Psoas muscle (tissue), 8 donors: ENCODE measurements around the gene SRD5A2. TPM values are rescaled to one million over a fixed set of nuclear protein-coding genes. Genes with fewer than 3 reads are reported as not detected.
A peak's percentile ranks its signal among the peaks of the same experiment; 100 is the strongest.
"Not testable (repeated sequence)": the region's sequence is repeated elsewhere in the genome, so short reads cannot be mapped to it uniquely, and the experiment has no call there.

Source experiments
- ATAC-seq, 4 donors: fragments of 200-7000 bp; cut with Tn5 transposase; one replicate each; pipeline ENCODE4 v1.9.1; 2020; ENCODE audit warnings: moderate library complexity in 3 of 4, mild to moderate bottlenecking in 2 of 4
- DNase-seq, 2 donors: peaks; one replicate each; pipeline ENCODE4 v3.0.0-alpha.2; 2020
- H3K27ac ChIP-seq: fragments of 200-600 bp; one replicate; pipeline ENCODE4 v1.8.0; 2022
- H3K27me3 ChIP-seq, 3 donors: fragments of 200-600 bp in 1 of 3; one replicate each; pipeline versions ENCODE4 v1.6.1 to v1.8.0; 2013 to 2022; ENCODE audit warnings: low read length in 2 of 3, mild to moderate bottlenecking in 2 of 3, moderate library complexity in 1 of 3; ENCODE audit not compliant: insufficient read depth in 3 of 3
- H3K36me3 ChIP-seq, 2 donors: fragments of 200-600 bp in 1 of 2; one replicate each; pipeline versions ENCODE4 v1.6.1 to v1.8.0; 2013 to 2022; ENCODE audit warnings: low read depth in 1 of 2, mild to moderate bottlenecking in 1 of 2, moderate library complexity in 1 of 2; ENCODE audit not compliant: insufficient read depth in 1 of 2
- H3K4me1 ChIP-seq: fragments of 200-600 bp; one replicate; pipeline ENCODE4 v1.8.0; 2022
- H3K4me3 ChIP-seq: fragments of 200-600 bp; one replicate; pipeline ENCODE4 v1.8.0; 2022; ENCODE audit warnings: mild to moderate bottlenecking
- H3K9me3 ChIP-seq: fragments of 200-600 bp; one replicate; pipeline ENCODE4 v1.8.0; 2022
- WGBS, 3 donors: extraction: QIAGEN DNeasy Blood & Tissue Kit; methylation state at CpG; one replicate each; pipeline versions ENCODE4 v1.1.6 to v1.1.7; 2013; 5-methylcytosine and 5-hydroxymethylcytosine counted together
- intact Hi-C, 2 donors: fragments of 100-400 bp; cut with DNase I; formaldehyde crosslinking; loops; one replicate each; pipeline versions ENCODE4 v1.11.0 to v1.14.2; 2022
- polyA plus RNA-seq, 3 donors: library from polyadenylated mRNA; stranded (reverse); fragments of 200-250 nt; gene quantifications; one replicate each; pipeline ENCODE4 v1.2.3, GENCODE V29; 2013
- total RNA-seq, 4 donors: library from RNA; stranded (reverse); fragmentation: NEBNext Ultra II Directional in 2 of 4; extraction: Animal tissue kit (Norgen Biotek cat#: 25700) in 2 of 4; gene quantifications; one replicate each; pipeline versions ENCODE4 v1.2.1 to v1.2.4, GENCODE V29; 2021 to 2023
- TF ChIP-seq, protein P1 (sequence below): fragments of 200-600 bp; IDR thresholded peaks from one replicate; pipeline ENCODE4 v1.8.0; 2022; ENCODE audit warnings: antibody characterized with exemption
- donor health status: healthy with polysubstance abuse.
- donor health status: DM: no; HTN: no; CAD: no; lungs with moderate emphysema.
- donor health status: Bipolar disorder and iron deficiency.
- donor health status: healthy.
- donor health status: DM: yes; HTN: yes; CAD: no.
- donor health status: DM: no; HTN: no; CAD: no.
- donor health status: DM: no; HTN: no; CAD: no.
- donor health status: DM: yes; HTN: yes; CAD: no.

SRD5A2 gene
- total and polyA plus RNA-seq, 7 donors, result 0.01 to 0.16 (median 0.09) TPM; not detected in 1

DNA sequence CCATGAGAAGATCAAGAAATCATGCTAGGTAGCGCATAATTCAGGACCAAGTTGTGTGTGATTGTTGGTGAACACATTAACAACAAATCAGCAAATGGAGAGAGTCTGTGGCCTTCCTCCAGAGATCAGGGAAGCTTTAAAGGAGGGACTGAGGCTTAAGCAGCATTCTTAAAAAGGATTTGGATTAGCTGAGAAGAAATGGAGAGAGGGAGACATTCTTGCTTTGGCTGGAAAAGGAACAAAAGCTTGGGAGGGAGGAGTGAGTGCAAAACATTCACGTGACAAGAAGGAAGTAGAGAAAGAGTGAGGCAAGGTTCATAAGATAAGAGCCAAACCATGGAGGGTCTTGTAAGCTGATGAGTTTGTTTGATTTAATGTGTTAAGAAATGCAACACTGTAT lies 75.6 kb downstream of the SRD5A2 start:
- 74 to 77% (median 76%) methylated on average over 2 of the region's 2 CpGs for WGBS, 3 donors
- TF ChIP-seq, protein P1, sequence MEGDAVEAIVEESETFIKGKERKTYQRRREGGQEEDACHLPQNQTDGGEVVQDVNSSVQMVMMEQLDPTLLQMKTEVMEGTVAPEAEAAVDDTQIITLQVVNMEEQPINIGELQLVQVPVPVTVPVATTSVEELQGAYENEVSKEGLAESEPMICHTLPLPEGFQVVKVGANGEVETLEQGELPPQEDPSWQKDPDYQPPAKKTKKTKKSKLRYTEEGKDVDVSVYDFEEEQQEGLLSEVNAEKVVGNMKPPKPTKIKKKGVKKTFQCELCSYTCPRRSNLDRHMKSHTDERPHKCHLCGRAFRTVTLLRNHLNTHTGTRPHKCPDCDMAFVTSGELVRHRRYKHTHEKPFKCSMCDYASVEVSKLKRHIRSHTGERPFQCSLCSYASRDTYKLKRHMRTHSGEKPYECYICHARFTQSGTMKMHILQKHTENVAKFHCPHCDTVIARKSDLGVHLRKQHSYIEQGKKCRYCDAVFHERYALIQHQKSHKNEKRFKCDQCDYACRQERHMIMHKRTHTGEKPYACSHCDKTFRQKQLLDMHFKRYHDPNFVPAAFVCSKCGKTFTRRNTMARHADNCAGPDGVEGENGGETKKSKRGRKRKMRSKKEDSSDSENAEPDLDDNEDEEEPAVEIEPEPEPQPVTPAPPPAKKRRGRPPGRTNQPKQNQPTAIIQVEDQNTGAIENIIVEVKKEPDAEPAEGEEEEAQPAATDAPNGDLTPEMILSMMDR, result no peak
- H3K9me3 ChIP-seq, result no peaks in the 10 kb centered on the region
- no peak overlapping the region for H3K27ac ChIP-seq
- no peak for ATAC-seq
- no peaks in the 10 kb centered on the region for H3K36me3 ChIP-seq
- intact Hi-C loops, result no loop called here
- H3K4me3 ChIP-seq, result no peak overlapping the region
- no peak for DNase-seq
- no peaks in the 10 kb centered on the region for H3K27me3 ChIP-seq
- H3K4me1 ChIP-seq, result no peaks in the 10 kb centered on the region

DNA sequence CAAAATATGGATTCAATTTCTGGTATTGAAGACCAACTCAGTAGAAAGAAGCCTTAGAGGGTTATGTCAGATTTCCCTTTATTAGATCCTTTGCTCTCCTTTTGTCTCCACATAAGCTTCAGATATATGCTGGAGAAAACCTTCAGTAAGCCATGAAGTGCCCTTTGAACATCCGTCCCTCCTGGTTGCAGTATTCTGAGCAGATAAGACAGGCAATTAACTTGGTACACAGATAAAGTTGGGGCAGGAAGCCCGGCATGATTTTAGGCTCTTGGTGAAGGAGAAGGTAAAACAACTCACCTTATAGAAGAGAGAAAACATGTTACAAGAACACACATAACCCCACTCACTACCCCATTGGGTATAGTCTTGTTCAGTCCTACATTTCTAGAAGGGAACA lies 76.4 kb downstream of the SRD5A2 start:
- intact Hi-C loops, result no loop called here
- TF ChIP-seq, protein P1, result no peak
- H3K27ac ChIP-seq, result no peak overlapping the region
- WGBS, 3 donors, result 87 to 90% (median 87%) methylated on average over 2 of the region's 2 CpGs
- no peaks in the 10 kb centered on the region for H3K36me3 ChIP-seq
- H3K4me3 ChIP-seq, result no peak overlapping the region
- H3K4me1 ChIP-seq, result no peaks in the 10 kb centered on the region
- DNase-seq (no peak), ATAC-seq (no peak)
- H3K27me3 ChIP-seq, result no peaks in the 10 kb centered on the region
- H3K9me3 ChIP-seq, result no peaks in the 10 kb centered on the region

DNA sequence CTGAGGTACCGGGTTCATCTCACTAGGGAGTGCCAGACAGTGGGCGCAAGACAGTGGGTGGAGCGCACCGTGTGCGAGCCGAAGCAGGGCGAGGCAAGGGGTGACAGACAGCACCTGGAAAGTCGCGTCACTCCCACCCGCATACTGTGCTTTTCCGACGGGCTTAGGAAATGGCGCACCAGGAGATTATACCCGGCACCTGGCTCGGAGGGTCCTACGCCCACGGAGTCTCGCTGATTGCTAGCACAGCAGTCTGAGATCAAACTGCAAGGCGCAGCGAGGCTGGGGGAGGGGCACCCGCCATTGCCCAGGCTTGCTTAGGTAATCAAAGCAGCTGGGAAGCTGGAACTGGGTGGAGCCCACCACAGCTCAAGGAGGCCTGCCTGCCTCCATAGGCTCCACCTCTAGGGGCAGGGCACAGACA lies 84.3 kb downstream of the SRD5A2 start:
- H3K36me3 ChIP-seq, H3K27ac ChIP-seq, H3K27me3 ChIP-seq, ATAC-seq, intact Hi-C loops, H3K4me3 ChIP-seq, H3K9me3 ChIP-seq, H3K4me1 ChIP-seq: not testable (repeated sequence)
- peak in 1 of 2 donors; percentile 19 for DNase-seq
- 75 to 85% (median 80%) methylated on average over 20 to 21 of the region's 21 CpGs for WGBS, 3 donors

DNA sequence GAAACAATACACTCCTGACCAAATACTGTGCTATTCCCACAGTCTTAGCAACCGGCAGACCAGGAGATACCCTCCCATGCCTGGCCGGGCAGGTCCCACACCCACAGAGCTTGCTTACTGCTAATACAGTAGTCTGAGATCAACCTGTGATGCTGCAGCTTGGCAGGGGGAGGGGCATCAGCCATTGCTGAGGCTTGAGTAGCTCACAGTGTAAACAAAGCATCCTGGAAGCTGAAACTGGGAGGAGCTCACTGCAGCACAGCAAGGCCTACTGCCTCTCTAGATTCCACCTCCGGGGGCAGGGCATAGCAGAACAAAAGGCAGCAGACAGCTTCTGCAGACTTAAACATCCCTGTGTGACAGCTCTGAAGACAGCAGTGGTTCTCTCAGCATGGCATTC lies 91.4 kb downstream of the SRD5A2 start:
- H3K9me3 ChIP-seq, H3K4me3 ChIP-seq, H3K27ac ChIP-seq, intact Hi-C loops, ATAC-seq, H3K4me1 ChIP-seq, H3K27me3 ChIP-seq, DNase-seq, H3K36me3 ChIP-seq: not testable (repeated sequence)
- WGBS, 3 donors, result 50 to 61% (median 53%) methylated on average over 3 of the region's 3 CpGs

DNA sequence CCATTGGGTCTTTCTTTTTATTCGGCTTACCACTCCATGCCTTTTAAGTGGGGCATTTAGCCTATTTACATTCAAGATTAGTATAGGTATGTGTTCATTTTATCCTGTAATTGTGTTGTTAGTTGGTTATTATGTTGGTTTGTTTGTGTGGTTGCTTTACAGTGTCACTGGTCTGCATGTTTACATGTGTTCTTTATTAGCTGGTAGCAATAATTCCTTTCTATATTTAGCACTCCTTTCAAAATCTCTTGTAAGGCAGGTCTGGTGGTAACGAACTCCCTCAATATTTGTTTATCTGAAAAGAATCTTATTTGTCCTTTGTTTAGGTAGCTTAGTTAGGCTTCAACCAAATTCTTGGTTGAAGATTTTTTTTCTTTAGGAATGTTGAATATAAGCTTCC lies 97.5 kb downstream of the SRD5A2 start:
- 67 to 74% (median 74%) methylated on average over 2 of the region's 2 CpGs for WGBS, 3 donors

More for the DNA sequence above, 97.5 kb downstream of the SRD5A2 start:
- intact Hi-C loops, result no loop called here
- Histone ChIP-seq H3K4me1 (no peaks in the 10 kb centered on the region), H3K4me3 (no peak overlapping the region), H3K36me3 (no peaks in the 10 kb centered on the region), H3K27ac (no peak overlapping the region), H3K27me3 (no peaks in the 10 kb centered on the region), H3K9me3 (no peaks in the 10 kb centered on the region)
- no peak for ATAC-seq
- no peak for DNase-seq
- TF ChIP-seq, protein P1, result no peak
